Fibroblast of lung (primary cell): ENCODE data around the gene ARID3A.

ENCODE experiments used
- EZH2 ChIP-seq: IDR thresholded peaks from 2 replicates; pipeline ENCODE4 v1.5.1; 2012; ENCODE audit warnings: low read length, control low read depth, mild to moderate bottlenecking; ENCODE audit errors: missing control alignments
- TF ChIP-seq, protein P1 (sequence below), 2 donors: IDR thresholded peaks in 1 of 2; conservative IDR thresholded peaks in 1 of 2; 1 replicate in 1 of 2; 2 replicates in 1 of 2; pipeline ENCODE4 v1.5.1; 2011 to 2012; ENCODE audit warnings: low read length in 2 of 2, control low read depth in 1 of 2, inconsistent platforms in 1 of 2, low read depth in 1 of 2, mild to moderate bottlenecking in 1 of 2

DNA sequence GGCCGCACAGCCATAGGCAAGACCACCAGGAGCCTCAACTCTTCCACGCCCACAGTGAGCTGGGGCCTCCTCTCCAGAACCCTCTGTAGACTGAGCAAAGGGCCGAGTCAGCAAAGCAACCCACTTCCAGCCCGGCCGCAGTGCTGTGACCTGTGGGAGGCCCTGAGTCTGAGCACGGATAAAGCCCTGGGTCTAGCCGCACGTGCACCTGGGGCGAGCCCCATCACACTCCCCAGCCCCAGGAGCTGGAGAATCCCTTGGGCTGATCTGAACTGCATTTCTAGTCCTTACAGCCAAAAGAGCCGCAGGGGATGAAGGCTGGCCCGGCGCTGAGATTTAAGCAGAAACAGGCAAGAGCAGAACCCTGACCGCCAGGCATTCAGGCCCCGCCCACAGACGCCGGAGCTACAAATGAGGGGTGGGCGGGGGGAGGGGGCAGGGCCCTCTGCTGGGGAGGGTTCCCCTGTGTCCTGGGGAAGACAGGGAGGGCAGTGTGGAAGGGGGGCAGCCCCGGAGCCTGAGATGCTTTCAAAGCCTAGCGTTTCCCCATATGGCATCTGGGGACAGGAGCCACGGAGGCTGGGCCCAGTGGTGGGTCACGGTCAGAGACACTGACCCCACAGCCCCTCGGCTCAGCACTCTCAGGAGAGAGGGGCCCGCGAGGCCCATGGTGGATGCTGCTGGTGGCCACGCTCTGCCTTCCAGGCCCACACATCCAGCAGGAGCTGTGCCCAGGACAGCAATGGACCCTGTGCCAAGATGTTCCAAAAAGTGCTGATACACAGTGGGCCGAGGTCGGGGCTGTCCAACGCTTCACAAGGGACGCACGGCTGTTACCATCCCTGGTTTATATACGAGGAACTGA is 90.2 kb downstream of the ARID3A start:
- TF ChIP-seq, protein P1, sequence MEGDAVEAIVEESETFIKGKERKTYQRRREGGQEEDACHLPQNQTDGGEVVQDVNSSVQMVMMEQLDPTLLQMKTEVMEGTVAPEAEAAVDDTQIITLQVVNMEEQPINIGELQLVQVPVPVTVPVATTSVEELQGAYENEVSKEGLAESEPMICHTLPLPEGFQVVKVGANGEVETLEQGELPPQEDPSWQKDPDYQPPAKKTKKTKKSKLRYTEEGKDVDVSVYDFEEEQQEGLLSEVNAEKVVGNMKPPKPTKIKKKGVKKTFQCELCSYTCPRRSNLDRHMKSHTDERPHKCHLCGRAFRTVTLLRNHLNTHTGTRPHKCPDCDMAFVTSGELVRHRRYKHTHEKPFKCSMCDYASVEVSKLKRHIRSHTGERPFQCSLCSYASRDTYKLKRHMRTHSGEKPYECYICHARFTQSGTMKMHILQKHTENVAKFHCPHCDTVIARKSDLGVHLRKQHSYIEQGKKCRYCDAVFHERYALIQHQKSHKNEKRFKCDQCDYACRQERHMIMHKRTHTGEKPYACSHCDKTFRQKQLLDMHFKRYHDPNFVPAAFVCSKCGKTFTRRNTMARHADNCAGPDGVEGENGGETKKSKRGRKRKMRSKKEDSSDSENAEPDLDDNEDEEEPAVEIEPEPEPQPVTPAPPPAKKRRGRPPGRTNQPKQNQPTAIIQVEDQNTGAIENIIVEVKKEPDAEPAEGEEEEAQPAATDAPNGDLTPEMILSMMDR (conservative IDR thresholded peaks at IDR 0.05 in 1 of 2, IDR thresholded peaks at IDR 0.05 in 1 of 2; ENCODE audit: low read depth in 1 of 2, low read length in 2 of 2), result no peak
- TF ChIP-seq EZH2, result no peak
